IMR-90 (cell line): ENCODE measurements around the gene SHISA3. TPM values are rescaled to one million over a fixed set of nuclear protein-coding genes. Genes with fewer than 3 reads are reported as not detected.

Experiments used
- ATAC-seq: fragments of 200-7000 bp; cut with Tn5 transposase; 2 replicates; pipeline ENCODE4 v1.9.1; 2020; ENCODE audit warnings: low read depth, mild to moderate bottlenecking, moderate library complexity
- BruUV-seq: library from RNA; stranded (reverse); fragments of 400-500 nt; replicated peaks from 2 replicates; lab custom pipeline; 2021; lab: Mats Ljungman, UMichigan
- CTCF ChIA-PET: fragments of 300-600 bp; formaldehyde crosslinking; extraction: SDS; loops from one replicate; lab custom pipeline; 2021; ENCODE audit warnings: antibody characterized with exemption; lab: Yijun Ruan, JAX
- POLR2A ChIA-PET: fragments of 300-600 bp; sonication (Branson Sonifier 250); formaldehyde crosslinking; loops from one replicate; lab custom pipeline; 2022; ENCODE audit warnings: antibody characterized with exemption; ENCODE audit not compliant: unreplicated experiment; lab: Charles Lee
- DNase-seq: peaks from one replicate; pipeline ENCODE4 v3.0.0; 2013
- H2AFZ ChIP-seq: replicated peaks from 2 replicates; pipeline ENCODE3; 2013; ENCODE audit warnings: low read length, mild to moderate bottlenecking; ENCODE audit not compliant: poor library complexity
- H2AK5ac ChIP-seq: 2 replicates; pipeline ENCODE4 v1.6.1; 2013; ENCODE audit warnings: low read depth, low read length, inconsistent platforms
- H2AK9ac ChIP-seq: replicated peaks from 2 replicates; pipeline ENCODE3; 2013; ENCODE audit warnings: mild to moderate bottlenecking, low read depth, low read length, moderate library complexity; ENCODE audit not compliant: poor library complexity
- H2BK120ac ChIP-seq: 2 replicates; pipeline ENCODE4 v1.6.1; 2013; ENCODE audit warnings: low read depth, low read length, inconsistent platforms
- H2BK15ac ChIP-seq: 3 replicates; pipeline ENCODE4 v1.6.1; 2013; ENCODE audit warnings: low read depth, low read length, inconsistent platforms
- H2BK20ac ChIP-seq: 2 replicates; pipeline ENCODE4 v1.6.1; 2013; ENCODE audit warnings: low read depth, mild to moderate bottlenecking, inconsistent platforms, low read length, moderate library complexity
- H2BK5ac ChIP-seq: 2 replicates; pipeline ENCODE4 v1.6.1; 2013; ENCODE audit warnings: mild to moderate bottlenecking, low read depth, low read length, inconsistent platforms; ENCODE audit not compliant: poor library complexity, severe bottlenecking
- H3K14ac ChIP-seq: replicated peaks from 2 replicates; pipeline ENCODE4 v1.6.1; 2013; ENCODE audit warnings: low read depth, low read length, inconsistent platforms
- H3K18ac ChIP-seq: 2 replicates; pipeline ENCODE4 v1.6.1; 2013; ENCODE audit warnings: low read depth, low read length, control low read depth
- H3K23ac ChIP-seq: 2 replicates; pipeline ENCODE4 v1.6.1; 2013; ENCODE audit warnings: low read depth, low read length, inconsistent platforms
- H3K27ac ChIP-seq: 2 replicates; pipeline ENCODE4 v1.5.1; 2013; ENCODE audit warnings: mild to moderate bottlenecking, control low read depth, low read length; ENCODE audit not compliant: insufficient read depth
- H3K27me3 ChIP-seq: 2 replicates; pipeline ENCODE4 v1.6.1; 2013; ENCODE audit warnings: low read length; ENCODE audit not compliant: control insufficient read depth, insufficient read depth
- H3K36me3 ChIP-seq: 2 replicates; pipeline ENCODE4 v1.6.1; 2013; ENCODE audit warnings: low read length, mixed read lengths; ENCODE audit not compliant: control insufficient read depth, insufficient read depth
- H3K4ac ChIP-seq: 2 replicates; pipeline ENCODE4 v1.6.1; 2013; ENCODE audit warnings: low read depth, low read length, inconsistent platforms
- H3K4me1 ChIP-seq: 2 replicates; pipeline ENCODE4 v1.6.1; 2013; ENCODE audit warnings: low read length, mixed read lengths; ENCODE audit not compliant: control insufficient read depth, insufficient read depth
- H3K4me2 ChIP-seq: 2 replicates; pipeline ENCODE4 v1.6.1; 2013; ENCODE audit warnings: low read depth, mild to moderate bottlenecking, control low read depth, low read length, moderate library complexity
- H3K4me3 ChIP-seq: 2 replicates; pipeline ENCODE4 v1.5.1; 2013; ENCODE audit warnings: low read depth, mild to moderate bottlenecking, control low read depth, low read length, moderate library complexity; ENCODE audit not compliant: insufficient read depth
- H3K56ac ChIP-seq: 2 replicates; pipeline ENCODE4 v1.6.1; 2013; ENCODE audit warnings: low read length, inconsistent platforms; ENCODE audit not compliant: insufficient read depth; ENCODE audit errors: extremely low read depth
- H3K79me1 ChIP-seq, 2 experiments: 2 replicates each; pipeline ENCODE4 v1.6.1; 2013; ENCODE audit warnings: low read length in 2 of 2, inconsistent platforms in 1 of 2, low read depth in 1 of 2
- H3K9ac ChIP-seq: 2 replicates; pipeline ENCODE4 v1.6.1; 2013; ENCODE audit warnings: low read depth, low read length, control low read depth
- H3K9me1 ChIP-seq: 2 replicates; pipeline ENCODE4 v1.6.1; 2013; ENCODE audit warnings: low read length, inconsistent platforms; ENCODE audit not compliant: insufficient read depth
- H3K9me3 ChIP-seq: 2 replicates; pipeline ENCODE4 v1.6.1; 2013; ENCODE audit warnings: low read length; ENCODE audit not compliant: control insufficient read depth, insufficient read depth
- H4K20me1 ChIP-seq: 2 replicates; pipeline ENCODE4 v1.6.1; 2013; ENCODE audit warnings: low read length, inconsistent platforms; ENCODE audit not compliant: insufficient read depth
- H4K5ac ChIP-seq: 2 replicates; pipeline ENCODE4 v1.6.1; 2013; ENCODE audit warnings: mild to moderate bottlenecking, low read depth, low read length, control low read depth
- H4K8ac ChIP-seq, 2 experiments: 2 replicates each; pipeline ENCODE4 v1.6.1; 2013; ENCODE audit warnings: low read depth in 2 of 2, low read length in 2 of 2, control low read depth in 1 of 2, inconsistent platforms in 1 of 2
- H4K91ac ChIP-seq: 2 replicates; pipeline ENCODE4 v1.6.1; 2013; ENCODE audit warnings: low read depth, low read length, inconsistent platforms; ENCODE audit not compliant: insufficient read depth
- CEBPB ChIP-seq: IDR thresholded peaks from 2 replicates; pipeline ENCODE4 v1.6.1; 2012; ENCODE audit warnings: low read depth, low read length, improper control_type of control experiment
- CHD1 ChIP-seq: IDR thresholded peaks from 2 replicates; pipeline ENCODE4 v1.6.1; 2012; ENCODE audit warnings: low read depth, low read length, improper control_type of control experiment
- CTCF ChIP-seq: conservative IDR thresholded peaks from 2 replicates; pipeline ENCODE4 v1.5.1; 2012; ENCODE audit warnings: mild to moderate bottlenecking, low read depth, low read length, improper control_type of control experiment
- MAFK ChIP-seq: IDR thresholded peaks from 2 replicates; pipeline ENCODE4 v1.6.1; 2012; ENCODE audit warnings: low read depth, low read length, improper control_type of control experiment
- MXI1 ChIP-seq: IDR thresholded peaks from 2 replicates; pipeline ENCODE4 v1.6.1; 2012; ENCODE audit warnings: low read depth, mild to moderate bottlenecking, low read length, moderate library complexity, borderline replicate concordance
- NFE2L2 ChIP-seq: fragments of 150-350 bp; IDR thresholded peaks from 2 replicates; pipeline ENCODE4 v1.6.1; 2016; ENCODE audit warnings: low read depth, mild to moderate bottlenecking, low read length
- RAD21 ChIP-seq: IDR thresholded peaks from 2 replicates; pipeline ENCODE4 v1.6.1; 2012; ENCODE audit warnings: low read length, improper control_type of control experiment
- RCOR1 ChIP-seq: IDR thresholded peaks from 2 replicates; pipeline ENCODE4 v1.6.1; 2012; ENCODE audit warnings: mild to moderate bottlenecking, low read length, improper control_type of control experiment; ENCODE audit not compliant: insufficient replicate concordance
- WGBS, 2 experiments: methylation state at CpG; one replicate each; pipeline versions ENCODE4 v1.1.5 to v1.1.7; 2013; ENCODE audit warnings: missing lambda C conversion rate in 2 of 2; ENCODE audit not compliant: insufficient read length in 1 of 2; ENCODE audit errors: extremely low coverage in 2 of 2; 5-methylcytosine and 5-hydroxymethylcytosine counted together
- dilution Hi-C: fragments of 300-500 bp; cut with HindIII; formaldehyde crosslinking; loops from one replicate; pipeline ENCODE4 v1.14.3; 2018; ENCODE audit warnings: low sequenced_read_pairs; ENCODE audit not compliant: unreplicated experiment
- in situ Hi-C: fragments of 300-500 bp; cut with MboI; formaldehyde crosslinking; loops from 3 replicates; pipeline ENCODE4 v1.14.3; 2019; ENCODE audit warnings: low sequenced_read_pairs, inconsistent platforms, mixed read lengths
- intact Hi-C: fragments of 100-400 bp; cut with micrococcal nuclease; formaldehyde crosslinking; loops from 2 replicates; pipeline ENCODE4 v1.10.0; 2022
- polyA plus RNA-seq, 3 experiments: library from polyadenylated mRNA; depleted of rRNA; stranded (reverse); fragments of >200 nt; gene quantifications; 2 replicates each; pipeline ENCODE4 v1.2.3, GENCODE V29; 2012; ENCODE audit warnings: low replicate concordance in 1 of 3
- total RNA-seq: library from RNA; depleted of rRNA; stranded (reverse); fragments of >200 nt; gene quantifications from 2 replicates; pipeline ENCODE4 v1.2.3, GENCODE V29; 2012
- TF ChIP-seq, protein P1 (sequence below): fragments of 150-350 bp; IDR thresholded peaks from 2 replicates; pipeline ENCODE4 v1.6.1; 2017; ENCODE audit warnings: mild to moderate bottlenecking, antibody characterized with exemption, low read length, low read depth

SHISA3 gene
- total and polyA plus RNA-seq, 2 of the 4 experiments (the other 2 are of a cell fraction), result 0.18 to 0.77 TPM

DNA sequence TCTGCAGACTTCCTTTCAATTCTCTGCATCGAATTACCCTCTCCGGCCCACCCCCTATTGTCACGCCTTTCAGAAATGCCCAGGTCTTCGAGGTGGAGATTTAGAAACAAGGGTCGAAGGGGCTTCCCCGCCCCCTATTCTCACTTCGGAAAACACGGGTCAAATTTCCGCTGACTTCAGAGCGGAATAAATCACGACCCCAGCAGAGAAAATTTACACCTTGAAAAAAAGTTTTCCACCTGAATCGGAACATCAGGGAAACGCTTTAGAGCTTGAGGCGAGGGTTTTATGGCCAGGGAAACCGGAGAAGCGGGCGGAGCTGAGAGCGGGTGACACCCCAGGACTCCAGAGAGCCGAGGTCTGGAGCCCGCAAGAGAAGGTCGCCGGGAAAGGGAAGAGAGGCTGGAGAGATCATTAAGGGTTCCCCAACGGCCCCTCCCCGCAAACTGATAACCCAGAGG is 1.6 kb downstream of the SHISA3 start:
- H2BK15ac ChIP-seq, result no peak overlapping the region
- no peaks in the 10 kb centered on the region for H3K9me1 ChIP-seq
- peak overlapping the region; percentile 28; the same call in 1 of the 2 replicates for H3K27ac ChIP-seq
- H3K56ac ChIP-seq, result no peak overlapping the region; the same call in 1 of the 2 replicates
- in situ Hi-C loops, result no loop called here
- peaks cover 0 to 3% of the 10 kb centered on the region in 2 experiments; a peak in 1 of 4 replicates for H3K79me1 ChIP-seq
- no peaks in the 10 kb centered on the region for H4K20me1 ChIP-seq
- H2AFZ ChIP-seq, result no peak overlapping the region
- WGBS, 2 experiments, result no CpG with 5 or more reads among the region's 24 CpGs
- H4K5ac ChIP-seq, result no peak overlapping the region; the same call in 1 of the 2 replicates
- H3K14ac ChIP-seq, result no peak overlapping the region
- H3K18ac ChIP-seq, result peak overlapping the region; percentile 5; the same call in 1 of the 2 replicates
- ATAC-seq (no peak; the same call in 1 of the 2 replicates), DNase-seq (no peak)
- no peak overlapping the region for H2BK120ac ChIP-seq
- H3K4ac ChIP-seq, result no peak overlapping the region
- peak overlapping the region; percentile 78 for H3K4me3 ChIP-seq
- H3K4me1 ChIP-seq, result no peaks in the 10 kb centered on the region
- dilution Hi-C loops, result no loop called here
- no peak overlapping the region for H2BK5ac ChIP-seq
- ChIA-PET POLR2A (no interaction called here), CTCF (interaction anchor here (0.7 to 1.2 kb wide), 4 partner anchors 12 to 371 kb away, joined by 3 to 4 read pairs (median 3); no protein-coding TSS in a partner anchor)
- peaks cover 18% of the 10 kb centered on the region; the same call in 1 of the 2 replicates for H3K36me3 ChIP-seq
- H2AK5ac ChIP-seq, result no peak overlapping the region
- no peak overlapping the region for H2BK20ac ChIP-seq
- no peak overlapping the region for H4K8ac ChIP-seq
- no peak overlapping the region for H3K23ac ChIP-seq
- H2AK9ac ChIP-seq, result no peak overlapping the region
- TF ChIP-seq RAD21 (no peak), RCOR1 (no peak), CTCF (no peak), MXI1 (no peak), NFE2L2 (no peak), CEBPB (no peak), CHD1 (no peak), MAFK (no peak)
- TF ChIP-seq, protein P1, sequence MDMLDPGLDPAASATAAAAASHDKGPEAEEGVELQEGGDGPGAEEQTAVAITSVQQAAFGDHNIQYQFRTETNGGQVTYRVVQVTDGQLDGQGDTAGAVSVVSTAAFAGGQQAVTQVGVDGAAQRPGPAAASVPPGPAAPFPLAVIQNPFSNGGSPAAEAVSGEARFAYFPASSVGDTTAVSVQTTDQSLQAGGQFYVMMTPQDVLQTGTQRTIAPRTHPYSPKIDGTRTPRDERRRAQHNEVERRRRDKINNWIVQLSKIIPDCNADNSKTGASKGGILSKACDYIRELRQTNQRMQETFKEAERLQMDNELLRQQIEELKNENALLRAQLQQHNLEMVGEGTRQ, result no peak
- no peaks in the 10 kb centered on the region for H3K9me3 ChIP-seq
- peaks cover 2% of the 10 kb centered on the region; the same call in 1 of the 2 replicates for H3K27me3 ChIP-seq
- peak overlapping the region; percentile 80 for H3K9ac ChIP-seq
- no peak overlapping the region for H4K91ac ChIP-seq
- intact Hi-C loops, result loop anchor here (2.0 kb wide), 2 partner anchors 116 to 120 kb away; no protein-coding TSS in a partner anchor
- peak overlapping the region; percentile 65 for H3K4me2 ChIP-seq
- no TSS peak for BruUV-seq
